ENCODE results near the gene KIF6. TPM values are rescaled to one million over a fixed set of nuclear protein-coding genes. Genes with fewer than 3 reads are reported as not detected.

The KIF6 gene
- total RNA-seq, 1 donor from 2014 or later = 2.7 TPM

GRCh38 chr6:39353698-39354315 is 371.4 kb downstream of the KIF6 start:
- Mint-ChIP-seq H3K4me3 (no peak overlapping the region), H3K27me3 (ENCODE audit: insufficient read depth, low read depth) (peaks cover 2% of the 10 kb centered on the region), H3K4me1 (no peaks in the 10 kb centered on the region), H3K27ac (no peak overlapping the region), H3K9me3 (no peaks in the 10 kb centered on the region), H3K36me3 (no peaks in the 10 kb centered on the region)
- H3K4me2 ChIP-seq = no peak overlapping the region
- H3K27me3 ChIP-seq = no peaks in the 10 kb centered on the region
- H3K79me2 ChIP-seq (ENCODE audit: low read depth) = no peaks in the 10 kb centered on the region
- no peak overlapping the region for H3K27ac ChIP-seq
- H4K20me1 ChIP-seq (ENCODE audit: low read depth) = no peaks in the 10 kb centered on the region
- no peak overlapping the region for H3K4me3 ChIP-seq
- no peak overlapping the region for H2AFZ ChIP-seq (replicated peaks)
- TF ChIP-seq EZH2phosphoT487 (IDR thresholded peaks at IDR 0.05) (no peak), CTCF (IDR thresholded peaks at IDR 0.05) (no peak), EZH2 (IDR thresholded peaks at IDR 0.05) (no peak)
- H3K4me1 ChIP-seq = no peaks in the 10 kb centered on the region
- DNase-seq (ENCODE audit: low spot score) = no peak
- no peaks in the 10 kb centered on the region for H3K9me3 ChIP-seq (ENCODE audit: low read depth)
- H3K9ac ChIP-seq = no peak overlapping the region
- no peaks in the 10 kb centered on the region for H3F3A ChIP-seq (ENCODE audit: low read depth)
- no peaks in the 10 kb centered on the region for H3K36me3 ChIP-seq

GRCh38 chr6:39350723-39351505 is 374.3 kb downstream of the KIF6 start:
- H2AFZ ChIP-seq (replicated peaks) = no peak overlapping the region
- no peak overlapping the region for H3K27ac Mint-ChIP-seq
- no peaks in the 10 kb centered on the region for H3F3A ChIP-seq (ENCODE audit: low read depth)
- no peak overlapping the region for H3K4me2 ChIP-seq
- TF ChIP-seq EZH2phosphoT487 (IDR thresholded peaks at IDR 0.05) (no peak), EZH2 (IDR thresholded peaks at IDR 0.05) (no peak), CTCF (IDR thresholded peaks at IDR 0.05) (no peak)
- DNase-seq (ENCODE audit: low spot score) = no peak
- no peaks in the 10 kb centered on the region for H3K79me2 ChIP-seq (ENCODE audit: low read depth)
- no peak overlapping the region for H3K9ac ChIP-seq
- no peaks in the 10 kb centered on the region for H3K4me1 ChIP-seq
- peaks cover 2% of the 10 kb centered on the region for H3K27me3 Mint-ChIP-seq (ENCODE audit: insufficient read depth, low read depth)
- no peaks in the 10 kb centered on the region for H4K20me1 ChIP-seq (ENCODE audit: low read depth)
- no peaks in the 10 kb centered on the region for H3K27me3 ChIP-seq
- H3K4me1 Mint-ChIP-seq = no peaks in the 10 kb centered on the region
- no peaks in the 10 kb centered on the region for H3K9me3 ChIP-seq (ENCODE audit: low read depth)
- H3K27ac ChIP-seq = no peak overlapping the region
- H3K36me3 ChIP-seq = no peaks in the 10 kb centered on the region
- no peaks in the 10 kb centered on the region for H3K9me3 Mint-ChIP-seq
- H3K36me3 Mint-ChIP-seq = no peaks in the 10 kb centered on the region
- H3K4me3 ChIP-seq = no peak overlapping the region
- H3K4me3 Mint-ChIP-seq = no peak overlapping the region

- Histone ChIP-seq H3K4me3 (no peak overlapping the region), H3K4me1 (no peaks in the 10 kb centered on the region), H3K4me2 (no peak overlapping the region), H3K27ac (no peak overlapping the region), H3K79me2 (ENCODE audit: low read depth) (no peaks in the 10 kb centered on the region), H2AFZ (replicated peaks) (no peak overlapping the region), H3K27me3 (no peaks in the 10 kb centered on the region), H3F3A (ENCODE audit: low read depth) (no peaks in the 10 kb centered on the region), H3K9me3 (ENCODE audit: low read depth) (no peaks in the 10 kb centered on the region), H3K36me3 (no peaks in the 10 kb centered on the region), H3K9ac (no peak overlapping the region), H4K20me1 (ENCODE audit: low read depth) (no peaks in the 10 kb centered on the region)
- no peak overlapping the region for H3K27ac Mint-ChIP-seq
- TF ChIP-seq CTCF (IDR thresholded peaks at IDR 0.05) (no peak), EZH2phosphoT487 (IDR thresholded peaks at IDR 0.05) (no peak), EZH2 (IDR thresholded peaks at IDR 0.05) (no peak)
- H3K36me3 Mint-ChIP-seq = no peaks in the 10 kb centered on the region
- no peak overlapping the region for H3K4me3 Mint-ChIP-seq
- H3K27me3 Mint-ChIP-seq (ENCODE audit: insufficient read depth, low read depth) = peaks cover 2% of the 10 kb centered on the region
- no peaks in the 10 kb centered on the region for H3K9me3 Mint-ChIP-seq
- no peak for DNase-seq (ENCODE audit: low spot score)
- H3K4me1 Mint-ChIP-seq = peaks cover 10% of the 10 kb centered on the region
Measured at GRCh38 chr6:39348740-39349139, 376.5 kb downstream of the KIF6 start.

Data from neural progenitor cell (in vitro differentiated cells).